ENCODE data around the gene LGI4. TPM values are rescaled to one million over a fixed set of nuclear protein-coding genes. Genes with fewer than 3 reads are reported as not detected.

Gene LGI4
- 1 to 10 TPM; 1.0 TPM for total RNA-seq

DNA sequence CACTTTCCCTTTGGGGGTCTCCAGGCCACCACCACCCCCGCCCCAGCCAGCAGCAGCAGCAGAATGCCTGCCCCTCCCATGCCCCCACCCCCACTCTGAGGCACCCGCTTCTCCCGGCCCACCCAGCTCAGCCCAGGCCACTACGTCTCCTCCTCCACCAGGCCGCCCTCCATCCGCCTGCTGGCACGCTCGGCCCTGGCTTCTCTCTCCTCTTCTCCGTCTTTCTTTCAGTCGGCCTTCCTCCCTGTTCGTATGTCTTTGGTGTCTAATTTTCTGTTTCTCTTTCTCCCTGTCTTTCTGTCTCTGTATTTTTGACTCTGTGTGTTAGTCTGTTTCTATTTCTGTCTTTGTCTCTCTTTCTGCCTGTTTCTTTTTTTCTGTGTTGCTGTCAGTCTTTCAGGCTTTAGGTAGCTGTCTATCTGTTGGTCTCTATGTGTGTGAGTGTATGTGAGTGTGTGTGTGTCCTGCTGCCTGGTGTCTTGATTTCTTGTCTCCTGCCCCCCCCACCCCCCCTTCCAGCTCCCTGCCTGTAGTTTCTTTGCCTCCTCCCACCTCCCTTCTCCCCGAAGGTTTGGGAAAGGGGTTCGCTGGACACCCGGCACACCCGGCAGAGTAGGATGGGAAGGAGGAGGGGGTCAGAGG is at the start of gene LGI4:
Gene LGI4 (minus strand): TSS at position 459 of the 642 bp plus-strand sequence. CDS start 379 bp downstream, at position 80.

DNA sequence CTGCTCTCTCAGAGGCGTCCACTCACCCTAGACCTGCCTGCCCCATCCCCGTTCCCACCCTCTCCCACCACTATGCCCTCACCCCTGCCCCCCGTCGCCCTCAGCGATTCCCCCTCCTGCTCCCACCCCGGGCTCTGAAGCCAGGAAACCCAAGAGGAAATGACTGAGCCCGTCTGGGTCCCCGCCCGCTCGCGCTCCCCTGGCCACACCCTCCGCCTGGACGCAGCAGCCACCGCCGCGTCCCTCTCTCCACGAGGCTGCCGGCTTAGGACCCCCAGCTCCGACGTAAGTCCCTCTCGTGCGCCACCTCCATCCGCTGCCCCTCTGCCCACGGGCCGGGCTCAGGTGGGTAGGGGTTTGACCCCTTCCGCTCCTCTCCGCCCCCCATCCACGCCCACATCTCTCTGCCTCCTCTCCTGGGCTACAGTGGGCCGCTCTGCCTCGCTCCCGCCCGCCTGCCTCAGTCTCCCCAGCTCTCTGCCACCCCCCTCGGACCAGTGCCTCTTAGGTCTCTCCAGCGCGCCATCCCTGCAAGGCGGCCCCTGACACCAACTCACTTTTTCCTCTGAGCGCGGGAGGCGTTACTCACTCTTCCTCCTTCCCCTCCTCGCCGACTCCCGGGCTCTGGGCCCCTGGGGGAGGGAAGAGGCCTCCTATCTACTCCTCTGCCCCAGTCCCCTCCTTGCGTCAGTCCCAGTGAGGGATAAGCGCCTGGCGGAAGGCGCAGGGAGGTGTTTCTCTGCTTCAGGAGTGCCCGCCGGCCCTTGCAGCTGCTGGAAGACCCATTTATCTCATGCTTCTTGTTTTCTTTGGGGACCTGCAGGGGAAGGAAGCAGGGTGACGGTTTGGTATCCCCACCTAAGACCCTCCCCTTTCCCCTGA is 19.9 kb upstream of the LGI4 start, which contains the start of gene FXYD5:
Gene FXYD5 (plus strand): TSS at position 211 of the 882 bp plus-strand sequence. CDS start 816 bp downstream, outside the sequence.

DNA sequence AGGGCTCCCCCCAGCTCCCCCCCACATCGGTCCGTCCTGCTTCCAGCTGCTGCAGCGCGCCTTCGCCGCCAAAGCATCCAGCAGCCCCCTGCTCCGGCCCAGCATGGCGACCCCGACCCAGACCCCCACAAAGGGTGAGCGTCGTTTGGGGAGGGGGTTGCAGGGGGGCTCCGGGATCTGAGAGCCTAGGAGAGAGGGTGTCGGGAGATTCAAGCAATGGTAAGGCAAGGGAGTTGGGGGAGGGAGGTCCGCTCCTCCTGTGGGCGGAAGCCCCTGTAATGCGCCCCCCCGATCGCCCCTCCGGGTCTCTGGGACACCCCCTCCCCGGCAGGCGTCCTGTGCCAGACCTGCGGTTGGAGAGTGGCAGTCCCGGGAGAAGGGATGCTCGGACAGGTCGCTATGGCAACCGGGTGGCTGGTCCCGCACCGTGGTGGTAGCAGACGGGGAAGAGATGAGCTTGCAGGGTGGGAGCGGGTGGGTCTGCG is 8.4 kb upstream of the LGI4 start, which contains the start of gene FXYD7:
Gene FXYD7 (plus strand): TSS at position 25 of the 485 bp plus-strand sequence. CDS start 79 bp downstream, at position 104.

DNA sequence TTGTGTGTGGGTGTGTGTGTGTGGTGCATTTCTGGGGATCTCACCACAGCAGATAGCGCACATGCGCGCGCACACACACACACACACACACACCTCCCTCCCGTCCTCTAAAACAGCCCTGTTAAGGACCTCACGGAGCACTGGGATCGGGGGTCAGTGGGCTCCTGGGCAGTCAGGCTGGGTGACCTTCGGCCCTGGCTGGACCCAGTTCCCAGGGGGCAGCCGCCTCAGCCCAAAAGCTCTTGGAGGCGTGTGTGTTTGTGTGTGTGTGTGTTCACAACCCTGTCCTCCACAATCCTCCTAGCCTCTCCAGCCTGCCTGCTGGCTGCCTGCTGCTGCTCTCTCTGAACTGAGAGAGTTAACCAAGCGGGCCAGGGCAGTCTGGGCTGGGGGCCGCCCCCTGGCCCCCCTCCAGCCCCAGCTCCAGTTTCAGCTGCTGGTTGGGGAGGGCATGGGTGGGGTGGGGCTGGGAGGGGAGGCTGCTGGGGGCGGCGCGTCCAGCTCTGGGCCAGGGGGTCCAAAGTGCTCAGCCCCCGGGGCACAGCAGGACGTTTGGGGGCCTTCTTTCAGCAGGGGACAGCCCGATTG is 3.5 kb upstream of the LGI4 start, which contains the start of gene FXYD1:
Gene FXYD1 (plus strand): TSS at position 520 of the 588 bp plus-strand sequence. CDS start 1,256 bp downstream, outside the sequence.

DNA sequence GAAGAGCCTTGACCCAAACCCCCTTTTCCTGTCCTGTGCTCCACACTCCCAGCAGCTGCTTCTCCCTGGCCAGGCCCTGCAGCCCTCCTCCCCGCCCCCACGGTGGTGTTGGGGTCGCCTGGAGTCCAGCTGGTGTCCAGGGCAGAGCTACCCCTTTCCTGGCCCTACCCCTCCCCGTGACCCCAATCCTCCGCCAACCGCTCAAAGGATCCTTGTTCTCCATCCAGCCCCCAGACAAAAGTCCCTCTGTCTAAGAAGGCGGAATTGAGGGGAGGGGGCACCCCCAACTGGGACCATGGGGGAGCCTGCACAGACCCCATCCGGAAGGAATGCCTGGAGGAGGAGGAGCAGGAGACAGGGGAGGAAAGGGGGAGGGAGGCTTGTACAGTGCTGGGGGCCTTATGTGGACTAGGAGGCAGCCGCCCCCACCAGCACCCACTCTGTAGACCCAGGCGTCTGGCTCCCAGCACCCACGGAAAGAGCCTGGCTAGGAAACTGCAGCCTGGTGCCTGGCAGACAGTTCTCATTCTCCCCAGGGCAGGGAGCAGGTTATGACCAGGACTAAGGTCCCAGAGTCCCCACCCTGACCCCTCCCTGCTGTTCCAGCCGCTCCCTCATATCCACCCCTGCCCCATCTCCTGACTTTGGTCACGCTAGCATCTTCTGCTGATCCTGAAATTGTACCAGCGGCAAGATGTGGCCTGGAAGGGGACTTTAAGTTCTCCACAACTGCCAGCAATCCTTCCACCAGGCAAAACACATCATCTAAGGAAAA is 19.5 kb downstream of the LGI4 start, which contains the start of gene FXYD3:
Gene FXYD3 (plus strand): TSS at position 647 of the 775 bp plus-strand sequence. CDS start 3,554 bp downstream, outside the sequence.

Other genes with a start within 250 kb of the LGI4 start
- gene ZNF30, start 208.2 kb downstream of the LGI4 start, total RNA-seq, result 1 to 10 TPM; 3.9 to 6.2 TPM
- 10 to 100 TPM; 16.7 to 17.6 TPM for gene ZNF792, start 170.8 kb downstream of the LGI4 start, total RNA-seq
- gene GRAMD1A, start 134.7 kb downstream of the LGI4 start, total RNA-seq, result 100 to 1,000 TPM; 129 to 141 TPM
- under 1 TPM; 0.53 to 0.72 TPM for gene SCN1B, start 104.6 kb downstream of the LGI4 start, total RNA-seq
- not detected for gene HPN, start 93.3 kb downstream of the LGI4 start, total RNA-seq
- not detected for gene FXYD3, start 19.2 kb downstream of the LGI4 start, total RNA-seq
- gene FXYD1, start 3.8 kb upstream of the LGI4 start, total RNA-seq, result 1 to 10 TPM; 4.5 to 6.3 TPM
- gene FXYD7, start 8.2 kb upstream of the LGI4 start, total RNA-seq, result 10 to 100 TPM; 20.4 to 22.1 TPM
- gene FXYD5, start 19.7 kb upstream of the LGI4 start, total RNA-seq, result 100 to 1,000 TPM; 732 to 764 TPM
- gene FAM187B, start 93.7 kb upstream of the LGI4 start, total RNA-seq, result not detected
- gene LSR, start 113.9 kb upstream of the LGI4 start, total RNA-seq, result 10 to 100 TPM; 18.5 to 20.1 TPM
- gene USF2, start 133.9 kb upstream of the LGI4 start, total RNA-seq, result 100 to 1,000 TPM; 187 TPM
- 1 to 10 TPM in 1 of 2 experiments, under 1 TPM in 1; 0.60 to 1.1 TPM for gene HAMP, start 147.5 kb upstream of the LGI4 start, total RNA-seq
- gene MAG, start 157.1 kb upstream of the LGI4 start, total RNA-seq, result under 1 TPM in 1 of 2 experiments, not detected in 1; 0.14 TPM
- under 1 TPM; 0.24 to 0.50 TPM for gene CD22, start 194.1 kb upstream of the LGI4 start, total RNA-seq
- not detected for gene FFAR1, start 212.8 kb upstream of the LGI4 start, total RNA-seq
- not detected for gene FFAR3, start 223.4 kb upstream of the LGI4 start, total RNA-seq
- gene GPR42, start 236.0 kb upstream of the LGI4 start, total RNA-seq, result not detected

Data from activated naive CD4-positive, alpha-beta T cell treated with anti-CD3 and anti-CD28 coated beads, Interleukin-2, amount 10 ng/mL, durations not matched to agents 5 hours and 36 hours (primary cell).